HG03521 (cell line): ENCODE data around the gene SGCD.

Source experiments
- ATAC-seq: cut with Tn5 transposase; IDR thresholded peaks from one replicate; pipeline ENCODE4 v1.9.1; 2021; ENCODE audit warnings: mild to moderate bottlenecking, moderate library complexity; ENCODE audit not compliant: unreplicated experiment

SGCD gene

GRCh38 chr5:156682971-156683370, 356.0 kb downstream of the SGCD start:
- no peak for ATAC-seq

DNA sequence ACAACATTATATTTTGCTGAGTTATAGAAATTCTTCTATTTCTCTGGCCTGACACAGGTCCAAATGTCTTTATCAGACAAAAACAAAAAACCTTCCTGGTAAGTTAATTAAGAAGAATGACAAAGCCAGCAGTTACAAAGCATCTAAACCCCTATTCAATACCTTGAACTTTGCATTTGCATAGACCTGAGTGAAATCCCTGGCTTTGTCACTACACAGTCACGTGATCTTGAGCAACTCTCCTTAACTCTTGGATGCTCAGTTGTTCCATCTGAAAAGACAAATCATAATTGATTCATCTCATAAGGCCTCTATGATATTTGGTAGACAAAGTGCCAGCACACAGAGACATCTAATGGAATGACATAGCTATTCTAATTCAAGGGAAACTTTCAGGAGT, 356.5 kb downstream of the SGCD start:
- no peak for ATAC-seq

DNA sequence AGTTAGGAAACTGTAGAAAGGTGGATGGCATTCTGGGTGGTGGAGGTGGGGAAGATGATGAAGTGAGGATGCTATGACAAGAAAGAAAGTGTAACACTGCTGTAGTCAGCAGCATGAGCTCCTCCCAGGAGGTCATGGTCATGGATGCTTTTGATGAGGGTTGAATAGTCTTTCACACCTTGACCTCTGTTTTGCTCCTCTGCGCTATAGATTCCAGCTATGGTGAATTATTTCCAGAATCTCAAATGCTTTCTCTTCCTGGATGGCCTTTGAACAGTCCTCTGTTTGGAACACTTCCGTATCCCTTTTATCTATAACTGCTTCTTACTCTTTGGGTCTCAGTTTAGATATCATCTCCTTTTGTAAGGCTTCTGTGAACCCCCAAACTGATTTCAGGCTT, 357.3 kb downstream of the SGCD start:
- ATAC-seq: no peak

DNA sequence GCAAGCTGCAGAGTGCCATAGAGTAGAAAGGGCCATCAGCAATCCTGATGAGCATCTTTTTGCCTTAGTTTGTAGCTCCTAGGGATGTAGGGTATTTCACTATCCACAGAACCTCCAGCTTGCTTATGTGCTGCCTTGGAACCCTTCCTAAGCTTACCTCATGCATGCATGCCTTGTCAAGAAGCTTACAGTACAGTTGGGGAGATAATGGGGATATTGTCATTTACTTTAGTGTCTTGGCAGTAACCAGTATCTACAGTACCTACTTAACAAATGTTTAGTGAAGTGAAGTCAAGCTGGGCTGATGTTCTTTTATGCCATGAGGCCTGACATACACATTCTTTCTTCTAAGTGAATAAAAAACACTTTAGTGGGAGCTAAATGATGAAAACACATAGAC, 358.5 kb downstream of the SGCD start:
- ATAC-seq: no peak

GRCh38 chr5:156686380-156686779, 359.4 kb downstream of the SGCD start:
- no peak for ATAC-seq

- ATAC-seq: no peak
Measured at GRCh38 chr5:156686796-156687195, 359.8 kb downstream of the SGCD start.

GRCh38 chr5:156687514-156687913, 360.6 kb downstream of the SGCD start:
- no peak for ATAC-seq

DNA sequence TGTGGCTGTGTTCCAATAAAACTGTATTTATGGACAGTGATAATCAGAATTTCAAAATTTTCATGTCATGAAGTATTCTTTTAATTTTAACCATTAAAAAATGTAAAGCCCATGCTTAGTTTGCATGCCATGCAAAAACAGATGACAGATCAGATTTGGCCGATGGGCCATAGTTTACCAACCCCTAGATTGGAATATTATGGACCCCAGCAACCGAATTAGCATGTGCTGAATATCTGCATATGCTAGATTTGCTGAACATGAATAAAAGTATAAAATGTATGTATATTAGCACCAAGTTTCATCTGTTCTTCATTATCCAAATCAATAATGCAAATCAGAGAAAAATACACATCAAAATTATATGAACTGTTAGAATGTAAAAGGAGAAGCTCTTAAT, 364.6 kb downstream of the SGCD start:
- no peak for ATAC-seq

DNA sequence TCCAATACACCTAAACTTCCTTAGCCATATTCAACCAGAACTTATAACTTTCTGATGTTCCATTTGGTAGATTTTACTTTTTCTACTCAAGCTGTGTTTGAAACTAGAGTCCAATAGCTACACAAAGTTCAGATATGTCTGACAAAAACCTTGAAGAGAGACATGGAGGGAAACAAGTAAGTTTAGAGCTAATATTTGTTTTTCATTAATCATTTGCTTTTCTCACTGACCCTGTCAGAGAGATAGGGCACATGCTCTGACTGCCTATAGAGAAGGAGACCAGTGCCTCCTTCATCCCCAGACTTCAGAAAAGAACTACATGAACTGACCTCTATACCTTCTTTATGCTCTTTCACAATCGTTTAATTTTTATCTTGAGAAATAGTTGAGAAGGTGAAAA, 366.1 kb downstream of the SGCD start:
- no peak for ATAC-seq

DNA sequence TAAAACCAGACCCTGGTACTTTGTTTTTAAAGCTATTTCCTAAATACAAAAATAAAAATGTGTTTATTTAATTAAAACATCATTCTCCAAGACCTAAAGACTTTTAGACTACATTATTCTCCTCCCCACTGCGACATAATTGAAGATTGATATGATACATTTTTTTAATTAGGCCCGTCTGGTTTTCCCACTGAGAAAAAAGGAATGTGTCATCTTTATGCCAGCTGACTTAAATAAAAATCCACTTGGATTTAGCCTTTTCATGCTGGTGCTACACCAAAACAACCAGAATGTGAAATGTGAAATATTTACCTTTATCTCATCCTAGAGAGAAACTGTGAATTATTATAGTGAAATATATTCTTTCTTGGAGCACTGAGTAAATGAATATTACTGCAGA, 367.6 kb downstream of the SGCD start:
- ATAC-seq: no peak

DNA sequence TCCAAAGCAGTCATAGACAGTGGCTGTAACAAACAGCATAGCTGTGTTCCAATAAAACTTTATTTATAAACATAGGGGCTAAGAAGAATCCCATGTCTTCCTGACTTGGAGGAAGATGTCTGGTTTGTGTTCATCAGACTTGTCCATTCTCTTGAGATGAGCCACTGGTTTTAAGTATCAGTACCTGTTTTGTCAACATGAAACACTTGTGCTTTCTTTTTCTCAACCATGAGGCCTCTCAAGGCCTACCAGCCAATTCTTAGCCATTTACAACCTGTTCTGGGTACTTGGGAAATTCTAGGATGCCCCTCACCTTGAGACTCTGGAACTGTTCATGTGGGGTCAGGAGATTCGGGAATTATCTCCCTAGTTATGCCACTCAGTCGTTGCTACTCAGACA, 368.8 kb downstream of the SGCD start:
- ATAC-seq: no peak

DNA sequence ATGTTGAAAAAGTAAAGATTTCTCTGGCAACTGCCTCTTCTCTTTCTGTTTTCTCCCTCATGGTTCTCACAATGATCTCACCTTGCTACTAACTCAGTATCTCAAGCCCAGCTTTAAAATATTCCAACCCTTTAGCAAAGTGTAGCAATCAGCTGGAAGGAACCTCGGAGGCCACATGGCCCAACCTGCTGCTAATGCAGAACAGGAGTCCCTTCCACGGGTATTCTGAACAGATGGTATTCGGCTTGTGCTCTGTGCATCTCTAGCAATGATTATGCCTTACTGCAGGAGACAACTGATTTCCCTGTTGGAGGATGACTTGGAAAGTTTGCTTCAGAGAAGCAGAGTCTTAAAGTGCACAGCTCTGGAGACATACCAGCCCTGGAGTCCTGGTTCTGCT, 371.4 kb downstream of the SGCD start:
- ATAC-seq: no peak

DNA sequence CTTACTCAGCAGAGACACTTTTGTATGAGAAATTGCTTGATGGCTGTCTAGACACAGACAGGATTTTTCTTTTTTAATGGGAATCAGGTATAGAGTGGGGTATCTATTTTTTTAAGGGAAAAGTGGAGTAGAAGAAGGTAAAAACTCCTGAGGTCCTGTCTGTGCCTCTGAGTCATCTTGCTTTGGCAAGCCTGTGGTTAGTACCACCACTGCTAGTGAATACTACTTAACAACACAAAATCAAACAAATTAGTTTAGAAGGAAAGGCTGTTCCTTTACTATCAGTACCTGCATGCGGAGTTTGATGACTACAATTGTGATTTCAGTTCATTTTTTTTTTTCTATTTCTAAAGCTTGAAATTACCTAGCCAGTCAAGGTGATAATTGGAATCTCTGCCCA, 372.2 kb downstream of the SGCD start:
- ATAC-seq: no peak

DNA sequence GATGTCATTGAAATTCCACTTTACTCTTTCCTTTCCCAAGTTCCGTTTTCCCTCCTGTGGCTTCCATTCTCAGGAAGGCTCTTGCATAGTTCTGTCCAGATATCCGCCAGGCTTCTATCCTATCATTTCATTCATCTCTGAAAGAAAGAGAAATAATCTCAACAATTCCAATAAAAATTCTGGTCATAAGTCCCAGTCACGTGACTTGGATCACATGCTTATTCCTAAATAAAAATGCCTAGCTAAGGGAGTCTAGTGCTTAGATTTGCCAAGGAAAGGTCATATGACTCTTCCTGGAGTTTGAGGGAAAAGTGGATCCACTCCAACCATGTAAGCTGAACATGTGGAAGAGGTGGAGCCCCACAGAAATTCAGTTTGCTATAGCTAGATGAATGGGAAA, 377.2 kb downstream of the SGCD start:
- no peak for ATAC-seq

GRCh38 chr5:156706631-156707030, 379.7 kb downstream of the SGCD start:
- no peak for ATAC-seq

DNA sequence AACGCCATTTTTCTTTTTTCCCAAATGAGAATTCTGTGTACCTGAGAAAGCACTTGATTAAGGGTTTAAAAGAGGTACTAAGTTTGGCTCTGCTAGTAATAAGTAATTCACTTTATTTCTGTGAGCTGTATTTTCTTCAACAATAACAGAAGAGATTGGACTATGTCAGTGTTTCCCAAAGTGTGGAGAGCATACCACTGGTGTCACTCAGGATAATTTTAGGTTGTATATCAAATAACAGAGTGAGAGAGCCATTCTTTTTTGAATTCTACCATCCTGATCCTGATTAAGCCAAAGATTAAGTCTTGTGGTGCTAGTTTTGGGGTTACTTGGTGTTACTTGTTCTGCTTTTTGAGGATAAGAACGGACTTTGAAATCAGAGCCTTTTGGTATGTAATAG, 380.8 kb downstream of the SGCD start:
- no peak for ATAC-seq

DNA sequence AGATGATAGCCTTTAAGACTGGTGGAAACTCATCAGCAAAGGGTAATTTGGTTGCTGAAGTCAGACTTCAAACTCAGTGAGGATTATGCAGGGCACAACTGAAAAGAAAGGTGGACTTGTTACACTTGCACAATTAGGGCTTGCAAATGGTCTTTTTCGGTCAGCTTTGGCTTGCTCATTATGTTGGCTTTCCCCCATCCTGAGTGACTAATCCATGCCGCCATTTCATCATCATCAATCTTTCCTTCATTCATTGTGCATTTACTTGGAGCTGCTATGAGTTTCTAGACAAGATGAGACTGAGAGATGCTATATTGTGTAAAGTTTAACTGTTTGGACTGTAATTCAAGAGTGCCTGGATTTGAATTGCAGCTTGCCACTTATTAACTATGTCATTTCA, 388.3 kb downstream of the SGCD start:
- ATAC-seq: no peak

DNA sequence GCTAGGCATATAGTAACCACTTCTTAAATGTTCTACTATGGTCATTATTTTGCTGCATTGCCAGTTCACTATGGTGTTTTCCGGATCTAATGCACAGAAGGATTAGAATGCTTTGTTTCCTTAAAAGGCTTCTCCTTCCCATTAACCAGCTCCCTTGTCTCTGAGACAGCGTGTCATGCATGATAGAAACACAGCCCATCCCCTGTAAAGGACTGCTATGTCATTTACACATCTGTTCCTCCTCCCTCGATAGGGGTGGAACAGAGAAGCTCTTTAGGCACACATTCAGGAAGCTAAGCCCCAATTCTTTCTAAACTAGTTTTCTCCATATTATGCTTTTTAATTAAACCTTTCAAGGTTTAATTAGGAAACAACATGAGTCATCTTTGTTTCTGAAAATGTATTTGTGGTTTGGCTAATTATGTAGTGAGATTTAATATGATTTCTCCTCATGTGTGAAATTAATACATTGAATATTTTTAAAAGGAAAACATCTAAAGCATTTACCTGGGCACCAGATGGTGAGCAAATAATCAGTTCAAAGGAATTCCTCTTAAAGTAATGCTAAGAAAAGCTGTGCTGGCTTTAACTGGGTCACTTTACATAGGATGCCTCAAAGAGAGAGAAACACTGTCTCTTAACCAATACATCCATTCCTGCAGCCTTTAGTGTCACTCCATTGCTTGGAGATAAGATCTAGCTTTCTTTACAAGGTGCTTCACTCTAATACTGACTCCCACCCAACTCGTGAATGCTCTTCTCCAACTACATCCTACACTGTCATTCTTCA, 389.8 kb downstream of the SGCD start:
- no peak for ATAC-seq

DNA sequence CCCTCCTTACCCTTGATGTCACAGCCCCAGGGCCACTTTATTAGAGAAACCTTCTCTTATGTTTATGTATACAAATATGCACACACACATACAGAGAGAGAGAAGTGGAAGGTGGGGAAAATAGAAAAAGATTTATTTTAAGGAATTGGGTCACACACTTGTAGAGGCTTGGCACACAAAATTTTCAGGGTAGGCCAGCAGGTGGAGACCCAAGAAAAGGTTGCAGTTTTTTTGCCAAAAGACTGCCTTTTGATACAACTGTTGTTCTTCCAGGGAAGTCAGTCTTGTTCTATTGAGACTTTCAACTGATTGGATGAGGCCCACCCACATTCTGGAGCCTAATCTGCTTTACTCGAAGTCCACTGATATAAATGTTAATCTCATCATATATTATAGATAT, 392.0 kb downstream of the SGCD start:
- ATAC-seq: no peak

DNA sequence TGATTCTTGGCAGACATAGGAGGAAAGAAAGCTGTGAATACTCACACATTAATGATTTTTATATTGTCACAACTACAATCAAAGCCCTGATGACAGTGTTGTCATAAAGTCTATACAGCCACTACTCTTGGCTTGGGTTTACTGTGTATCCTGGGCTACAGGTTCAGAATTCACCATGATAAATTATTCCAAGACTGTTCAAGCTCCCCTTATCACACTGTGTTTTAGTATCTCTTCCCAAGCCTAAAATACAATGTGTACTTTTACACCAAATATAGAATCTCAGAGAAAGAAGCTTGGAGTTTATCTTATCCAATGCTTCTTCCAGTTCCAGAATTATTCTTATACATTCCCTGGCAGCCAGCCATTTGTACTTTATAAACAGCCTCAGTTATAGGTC, 395.4 kb downstream of the SGCD start:
- ATAC-seq: no peak

DNA sequence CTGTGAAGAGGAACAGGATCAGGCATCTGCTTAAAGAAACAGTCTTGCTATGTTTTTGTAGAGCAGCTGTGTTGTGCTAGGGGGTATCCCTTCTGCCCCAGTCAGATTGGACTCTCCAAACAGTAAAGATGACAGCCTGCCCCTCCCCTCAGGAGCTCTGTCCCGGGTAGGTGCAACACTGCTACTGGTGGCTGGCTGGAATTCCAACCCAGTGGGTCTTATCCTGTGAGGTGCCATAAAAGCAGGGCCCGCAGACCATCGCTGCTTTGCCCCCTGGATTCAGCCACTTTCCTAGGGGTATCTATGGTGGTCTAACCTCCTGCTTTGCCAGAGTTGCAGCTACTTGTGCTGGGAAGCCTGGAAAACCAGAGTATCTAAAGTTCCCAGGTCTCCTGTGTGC, 408.5 kb downstream of the SGCD start:
- no peak for ATAC-seq

DNA sequence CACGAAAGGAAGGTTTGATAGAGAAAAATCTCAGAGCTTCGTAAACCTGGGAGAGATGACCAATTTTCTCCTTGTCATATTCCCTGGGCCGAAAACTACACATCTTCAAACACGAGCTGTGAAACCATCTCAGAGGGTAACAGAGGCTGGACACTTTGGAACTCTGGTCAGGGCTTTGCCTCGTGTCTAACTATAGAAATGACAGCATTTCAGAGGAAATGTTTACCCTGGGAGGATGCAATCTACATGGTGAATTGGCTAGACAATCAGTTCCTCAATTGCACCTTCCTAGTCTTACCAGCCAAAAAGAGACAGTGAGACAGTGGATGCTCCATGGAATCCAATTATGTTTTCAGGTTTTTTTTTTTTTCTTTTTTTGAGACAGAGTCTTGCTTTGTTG, 414.6 kb downstream of the SGCD start:
- no peak for ATAC-seq

GRCh38 chr5:156753846-156754245, 426.9 kb downstream of the SGCD start:
- ATAC-seq: no peak
